Measurements from ENCODE around the gene EEA1. TPM values are rescaled to one million over a fixed set of nuclear protein-coding genes. Genes with fewer than 3 reads are reported as not detected.

The EEA1 gene
- total RNA-seq, 1 experiment from 2014 or later: 7.9 TPM

DNA sequence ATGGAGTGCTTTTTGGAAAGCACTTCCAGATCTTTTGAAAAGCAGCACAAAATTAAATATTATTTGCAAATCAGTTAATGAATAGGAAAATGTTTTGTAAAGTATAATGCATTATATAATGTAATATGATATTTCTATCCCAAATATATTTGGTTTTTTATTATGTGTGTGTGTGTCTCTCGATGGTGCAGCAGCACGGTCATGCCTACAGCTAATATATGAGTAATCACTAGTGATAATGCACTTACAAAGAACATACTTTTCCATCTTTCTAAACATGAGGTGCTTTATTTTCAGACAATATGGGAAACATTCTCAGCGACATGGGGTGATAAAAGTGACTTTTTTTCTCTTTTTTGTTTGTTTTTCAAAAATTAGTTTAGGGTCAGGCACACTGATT, 1.3 kb upstream of the EEA1 start:
- peak; percentile 18 for DNase-seq
- H3K79me2 ChIP-seq (ENCODE audit: low read length): peaks cover 32% of the 10 kb centered on the region
- intact Hi-C loops (cut with micrococcal nuclease): no loop called here
- peak overlapping the region; percentile 95 for H3K4me2 ChIP-seq (ENCODE audit: low read length)
- ATAC-seq: no peak
- no peaks in the 10 kb centered on the region for H3K27me3 ChIP-seq (ENCODE audit: low read length)
- 0 out of 2 replicates have a peak, but pooled peaks cover 5% of the 10 kb centered on the region for H4K20me1 ChIP-seq (ENCODE audit: low read length)
- H3K4me3 ChIP-seq (ENCODE audit: low read length): peak overlapping the region; percentile 82
- POLR2A ChIA-PET (ENCODE audit: unreplicated experiment): interaction anchor here (0.6 kb wide), 3 partner anchors 43 to 1168 kb away, joined by 3 read pairs; no protein-coding TSS in a partner anchor
- H3K9me2 ChIP-seq (replicated peaks; ENCODE audit: low read length): no peaks in the 10 kb centered on the region
- BruUV-seq (replicated peaks): no TSS peak
- H2AFZ ChIP-seq (ENCODE audit: low read length): peak overlapping the region; percentile 86; the same call in 1 of the 2 replicates
- H3K36me3 ChIP-seq (ENCODE audit: low read depth, low read length): no peaks in the 10 kb centered on the region
- H3K27ac ChIP-seq (ENCODE audit: low read length): peak overlapping the region; percentile 74; the same call in 1 of the 2 replicates
- CTCF ChIA-PET: interaction anchor here (0.6 to 1.9 kb wide), 2 partner anchors 103 to 490 kb away, joined by 3 to 12 read pairs; no protein-coding TSS in a partner anchor
- TF ChIP-seq EZH2phosphoT487 (IDR thresholded peaks at IDR 0.05; ENCODE audit: borderline replicate concordance, low read length) (no peak), EZH2 (IDR thresholded peaks at IDR 0.05; ENCODE audit: low read length, unreplicated experiment) (no peak)
- TF ChIP-seq, protein P1, sequence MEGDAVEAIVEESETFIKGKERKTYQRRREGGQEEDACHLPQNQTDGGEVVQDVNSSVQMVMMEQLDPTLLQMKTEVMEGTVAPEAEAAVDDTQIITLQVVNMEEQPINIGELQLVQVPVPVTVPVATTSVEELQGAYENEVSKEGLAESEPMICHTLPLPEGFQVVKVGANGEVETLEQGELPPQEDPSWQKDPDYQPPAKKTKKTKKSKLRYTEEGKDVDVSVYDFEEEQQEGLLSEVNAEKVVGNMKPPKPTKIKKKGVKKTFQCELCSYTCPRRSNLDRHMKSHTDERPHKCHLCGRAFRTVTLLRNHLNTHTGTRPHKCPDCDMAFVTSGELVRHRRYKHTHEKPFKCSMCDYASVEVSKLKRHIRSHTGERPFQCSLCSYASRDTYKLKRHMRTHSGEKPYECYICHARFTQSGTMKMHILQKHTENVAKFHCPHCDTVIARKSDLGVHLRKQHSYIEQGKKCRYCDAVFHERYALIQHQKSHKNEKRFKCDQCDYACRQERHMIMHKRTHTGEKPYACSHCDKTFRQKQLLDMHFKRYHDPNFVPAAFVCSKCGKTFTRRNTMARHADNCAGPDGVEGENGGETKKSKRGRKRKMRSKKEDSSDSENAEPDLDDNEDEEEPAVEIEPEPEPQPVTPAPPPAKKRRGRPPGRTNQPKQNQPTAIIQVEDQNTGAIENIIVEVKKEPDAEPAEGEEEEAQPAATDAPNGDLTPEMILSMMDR (conservative IDR thresholded peaks at IDR 0.05; ENCODE audit: low read depth, low read length): no peak
- H3F3A ChIP-seq (ENCODE audit: low read length, unreplicated experiment): peaks cover 3% of the 10 kb centered on the region
- H3K9ac ChIP-seq (ENCODE audit: low read length): peak overlapping the region; percentile 68; the same call in 1 of the 2 replicates
- H3K4me1 ChIP-seq (ENCODE audit: insufficient read depth, low read length): peaks cover 24% of the 10 kb centered on the region
- no peaks in the 10 kb centered on the region for H3K9me3 ChIP-seq (ENCODE audit: low read length)

DNA sequence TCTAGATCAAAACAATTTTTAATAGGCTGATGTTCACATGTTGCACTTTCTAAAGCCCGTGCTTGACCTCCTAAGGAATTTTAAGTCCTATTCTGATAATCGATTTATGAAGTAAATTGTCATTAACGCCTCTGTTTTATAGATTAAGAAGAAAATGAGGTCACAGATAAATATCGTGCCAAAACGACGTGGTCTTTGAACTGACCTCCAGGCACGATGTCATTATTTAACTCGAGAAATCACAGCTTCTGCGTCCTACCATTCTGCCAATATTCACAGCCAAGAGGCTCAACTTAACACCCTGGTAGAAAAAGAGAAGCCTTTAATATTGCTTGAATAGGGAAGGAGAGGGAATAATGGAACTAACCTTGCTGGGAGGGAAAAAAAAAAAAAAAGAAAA, 888 bp upstream of the EEA1 start:
- H3K9ac ChIP-seq (ENCODE audit: low read length): peak overlapping the region; percentile 68
- POLR2A ChIA-PET (ENCODE audit: unreplicated experiment): interaction anchor here (0.6 to 1.2 kb wide), 4 partner anchors 31 to 1169 kb away, joined by 3 to 4 read pairs (median 3); no protein-coding TSS in a partner anchor
- intact Hi-C loops (cut with micrococcal nuclease): loop anchor here (1.0 to 5.0 kb wide), 3 partner anchors 42 to 145 kb away; no protein-coding TSS in a partner anchor

More for the DNA sequence above, 888 bp upstream of the EEA1 start:
- Histone ChIP-seq H3F3A (ENCODE audit: low read length, unreplicated experiment) (peaks cover 3% of the 10 kb centered on the region), H3K27ac (ENCODE audit: low read length) (peak overlapping the region; percentile 74), H3K79me2 (ENCODE audit: low read length) (peaks cover 36% of the 10 kb centered on the region), H3K9me2 (replicated peaks; ENCODE audit: low read length) (no peaks in the 10 kb centered on the region), H3K36me3 (ENCODE audit: low read depth, low read length) (no peaks in the 10 kb centered on the region), H3K9me3 (ENCODE audit: low read length) (no peaks in the 10 kb centered on the region), H4K20me1 (ENCODE audit: low read length) (0 out of 2 replicates have a peak, but pooled peaks cover 5% of the 10 kb centered on the region), H3K27me3 (ENCODE audit: low read length) (no peaks in the 10 kb centered on the region), H3K4me3 (ENCODE audit: low read length) (peak overlapping the region; percentile 82), H3K4me1 (ENCODE audit: insufficient read depth, low read length) (peaks cover 24% of the 10 kb centered on the region), H2AFZ (ENCODE audit: low read length) (peak overlapping the region; percentile 86), H3K4me2 (ENCODE audit: low read length) (peak overlapping the region; percentile 95)
- TF ChIP-seq, protein P1 (conservative IDR thresholded peaks at IDR 0.05; ENCODE audit: low read depth, low read length): no peak
- TF ChIP-seq EZH2phosphoT487 (IDR thresholded peaks at IDR 0.05; ENCODE audit: borderline replicate concordance, low read length) (no peak), EZH2 (IDR thresholded peaks at IDR 0.05; ENCODE audit: low read length, unreplicated experiment) (no peak)
- DNase-seq (no peak), ATAC-seq (no peak)
- BruUV-seq (replicated peaks): TSS peak; percentile 80
- CTCF ChIA-PET: interaction anchor here (0.5 to 1.9 kb wide), 4 partner anchors 58 to 491 kb away, joined by 3 to 12 read pairs (median 4); no protein-coding TSS in a partner anchor

All from PC-3 (cell line).